Measurements from ENCODE around the gene PRDX5.

DNA sequence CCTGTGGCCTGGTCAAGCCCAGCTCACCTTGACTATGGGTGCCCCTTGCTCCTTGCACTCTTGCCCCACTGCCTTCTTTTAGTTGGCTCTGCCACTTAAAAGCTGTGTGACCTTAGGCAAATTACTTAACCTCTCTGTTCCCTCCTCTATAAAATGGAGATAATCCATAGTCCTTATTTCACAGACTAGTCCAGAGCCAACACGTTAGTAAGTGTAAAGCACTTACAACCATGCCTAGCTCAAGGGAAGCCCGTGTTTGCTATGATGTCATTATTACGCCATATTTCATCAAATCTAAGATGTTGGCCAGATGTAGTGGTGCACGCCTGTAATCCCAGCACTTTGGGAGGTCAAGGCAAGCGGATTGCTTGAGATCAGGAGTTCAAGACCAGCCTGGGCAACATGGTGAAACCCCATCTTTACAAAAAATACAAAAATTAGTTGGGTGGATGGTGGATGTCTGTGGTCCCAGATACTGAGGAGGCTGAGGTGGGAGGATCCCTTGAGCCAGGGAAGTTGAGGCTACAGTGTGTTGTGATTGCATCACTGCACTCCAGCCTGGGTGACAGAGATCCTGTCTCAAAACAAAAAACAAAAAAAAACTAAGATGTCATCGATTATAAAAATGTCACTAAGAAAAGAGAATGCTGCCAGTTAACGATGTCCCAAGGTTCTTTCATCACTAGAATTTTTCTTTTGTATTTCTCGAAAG lies 19.8 kb downstream of the PRDX5 start:
- no peak for TF ChIP-seq POLR2A (IDR thresholded peaks at IDR 0.05; ENCODE audit: low read length)
- no peak for TF ChIP-seq GATA1 (IDR thresholded peaks at IDR 0.05; ENCODE audit: low read depth, low read length)
